Measurements from ENCODE around the gene TUBGCP2. TPM values are rescaled to one million over a fixed set of nuclear protein-coding genes. Genes with fewer than 3 reads are reported as not detected.

TUBGCP2 gene
- total and polyA plus RNA-seq, 9 of the 15 experiments (the other 6 are each of a cell fraction or from before 2014, with no cell fraction given) = 4.3 to 56.6 (median 28.4) TPM

MicroRNAs within 50 kb of the gene (microRNA counts, 767-probe panel; counts per million panel counts)
- not detected for microRNA hsa-miR-202-3p

Small RNA genes lying within 50 kb of the gene (microRNA-seq; reads per million reads assigned to microRNA genes)
- 3.1 reads per million, percentile 36 among the genes with 10 or more reads in this experiment for gene MIR202 (ENCODE audit: borderline microRNAs expressed)

Small RNA genes lying within 50 kb of the gene (small RNA-seq; reads per million reads assigned to genes)
- not detected for gene BANF1P2

Other genes starting within 250 kb of the TUBGCP2 start
Only the 7 nearest of the 15 such genes appear.
- 2.9 and 3.3 TPM in 2 replicates for gene ADAM8, start 32.0 kb downstream of the TUBGCP2 start, total RNA-seq (2014; rRNA removed)
- 0.19 and 0.25 TPM in 2 replicates for gene ADAM8, start 32.0 kb downstream of the TUBGCP2 start, total RNA-seq (2014; rRNA removed; fragmentation: Illumina TruSeq; extraction: Trizol)
- 1.0 TPM in 2 replicates for gene ADAM8, start 32.0 kb downstream of the TUBGCP2 start, total RNA-seq (2015; rRNA removed; fragmentation: Illumina TruSeq; extraction: Trizol)
- gene ADAM8, start 32.0 kb downstream of the TUBGCP2 start, total RNA-seq (2021) = 6.1 and 7.0 TPM in 2 replicates
- 1.5 and 5.8 TPM in 2 replicates for gene ADAM8, start 32.0 kb downstream of the TUBGCP2 start, polyA plus RNA-seq (2011; rRNA removed)
- gene ADAM8, start 32.0 kb downstream of the TUBGCP2 start, polyA plus RNA-seq (2014; fragmentation: Illumina TruSeq; extraction: Trizol) = 1.1 and 3.4 TPM in 2 replicates
- gene ADAM8, start 32.0 kb downstream of the TUBGCP2 start, polyA plus RNA-seq (2014; fragmentation: Nextera tagmentation; extraction: Ambion mirVana) = under 1 TPM; 0.07 to 0.14 TPM
- 5.0 and 7.2 TPM in 2 replicates for gene ADAM8, start 32.0 kb downstream of the TUBGCP2 start, polyA plus RNA-seq (2014; rRNA removed)
- 36.3 and 44.4 TPM in 2 replicates for gene ZNF511, start within 50 bp of the TUBGCP2 start, total RNA-seq (2014; rRNA removed)
- 19.2 and 24.5 TPM in 2 replicates for gene ZNF511, start within 50 bp of the TUBGCP2 start, total RNA-seq (2014; rRNA removed; fragmentation: Illumina TruSeq; extraction: Trizol)
- gene ZNF511, start within 50 bp of the TUBGCP2 start, total RNA-seq (2015; rRNA removed; fragmentation: Illumina TruSeq; extraction: Trizol) = 46.6 and 48.8 TPM in 2 replicates
- gene ZNF511, start within 50 bp of the TUBGCP2 start, total RNA-seq (2021) = 69.3 and 72.9 TPM in 2 replicates
- 37.3 and 40.1 TPM in 2 replicates for gene ZNF511, start within 50 bp of the TUBGCP2 start, polyA plus RNA-seq (2011; rRNA removed)
- gene ZNF511, start within 50 bp of the TUBGCP2 start, polyA plus RNA-seq (2014; fragmentation: Illumina TruSeq; extraction: Trizol) = 47.2 and 51.8 TPM in 2 replicates
- 1 to 10 TPM in 1 of 2 experiments, under 1 TPM in 1; 0.61 to 3.7 TPM for gene ZNF511, start within 50 bp of the TUBGCP2 start, polyA plus RNA-seq (2014; fragmentation: Nextera tagmentation; extraction: Ambion mirVana)
- gene ZNF511, start within 50 bp of the TUBGCP2 start, polyA plus RNA-seq (2014; rRNA removed) = 57.4 TPM in 2 replicates
- 0.04 TPM in 1 of 2 replicates, not detected in the other for gene CALY, start 28.0 kb upstream of the TUBGCP2 start, total RNA-seq (2014; rRNA removed)
- gene CALY, start 28.0 kb upstream of the TUBGCP2 start, total RNA-seq (2014; rRNA removed; fragmentation: Illumina TruSeq; extraction: Trizol) = not detected in 2 replicates
- not detected in 2 replicates for gene CALY, start 28.0 kb upstream of the TUBGCP2 start, total RNA-seq (2015; rRNA removed; fragmentation: Illumina TruSeq; extraction: Trizol)
- not detected in 2 replicates for gene CALY, start 28.0 kb upstream of the TUBGCP2 start, total RNA-seq (2021)
- not detected in 2 replicates for gene CALY, start 28.0 kb upstream of the TUBGCP2 start, polyA plus RNA-seq (2011; rRNA removed)
- gene CALY, start 28.0 kb upstream of the TUBGCP2 start, polyA plus RNA-seq (2014; fragmentation: Illumina TruSeq; extraction: Trizol) = not detected in 2 replicates
- gene CALY, start 28.0 kb upstream of the TUBGCP2 start, polyA plus RNA-seq (2014; fragmentation: Nextera tagmentation; extraction: Ambion mirVana) = not detected
- gene CALY, start 28.0 kb upstream of the TUBGCP2 start, polyA plus RNA-seq (2014; rRNA removed) = not detected in 2 replicates
- gene PRAP1, start 38.5 kb upstream of the TUBGCP2 start, total RNA-seq (2014; rRNA removed) = not detected in 2 replicates
- gene PRAP1, start 38.5 kb upstream of the TUBGCP2 start, total RNA-seq (2014; rRNA removed; fragmentation: Illumina TruSeq; extraction: Trizol) = not detected in 2 replicates
- gene PRAP1, start 38.5 kb upstream of the TUBGCP2 start, total RNA-seq (2015; rRNA removed; fragmentation: Illumina TruSeq; extraction: Trizol) = not detected in 2 replicates
- gene PRAP1, start 38.5 kb upstream of the TUBGCP2 start, total RNA-seq (2021) = not detected in 2 replicates
- gene PRAP1, start 38.5 kb upstream of the TUBGCP2 start, polyA plus RNA-seq (2011; rRNA removed) = not detected in 2 replicates
- gene PRAP1, start 38.5 kb upstream of the TUBGCP2 start, polyA plus RNA-seq (2014; fragmentation: Illumina TruSeq; extraction: Trizol) = not detected in 2 replicates
- not detected for gene PRAP1, start 38.5 kb upstream of the TUBGCP2 start, polyA plus RNA-seq (2014; fragmentation: Nextera tagmentation; extraction: Ambion mirVana)
- gene PRAP1, start 38.5 kb upstream of the TUBGCP2 start, polyA plus RNA-seq (2014; rRNA removed) = 0.16 TPM in 1 of 2 replicates, not detected in the other
- gene FUOM, start 49.1 kb upstream of the TUBGCP2 start, total RNA-seq (2014; rRNA removed) = 89.7 and 91.1 TPM in 2 replicates
- 8.6 and 14.0 TPM in 2 replicates for gene FUOM, start 49.1 kb upstream of the TUBGCP2 start, total RNA-seq (2014; rRNA removed; fragmentation: Illumina TruSeq; extraction: Trizol)
- 26.7 and 27.0 TPM in 2 replicates for gene FUOM, start 49.1 kb upstream of the TUBGCP2 start, total RNA-seq (2015; rRNA removed; fragmentation: Illumina TruSeq; extraction: Trizol)
- 47.8 and 61.2 TPM in 2 replicates for gene FUOM, start 49.1 kb upstream of the TUBGCP2 start, total RNA-seq (2021)
- 27.4 and 31.3 TPM in 2 replicates for gene FUOM, start 49.1 kb upstream of the TUBGCP2 start, polyA plus RNA-seq (2011; rRNA removed)
- gene FUOM, start 49.1 kb upstream of the TUBGCP2 start, polyA plus RNA-seq (2014; fragmentation: Illumina TruSeq; extraction: Trizol) = 20.4 and 34.6 TPM in 2 replicates
- 10 to 100 TPM in 1 of 2 experiments, 1 to 10 TPM in 1; 1.8 to 14.4 TPM for gene FUOM, start 49.1 kb upstream of the TUBGCP2 start, polyA plus RNA-seq (2014; fragmentation: Nextera tagmentation; extraction: Ambion mirVana)
- 96.1 and 108 TPM in 2 replicates for gene FUOM, start 49.1 kb upstream of the TUBGCP2 start, polyA plus RNA-seq (2014; rRNA removed)
- 69.5 and 74.3 TPM in 2 replicates for gene ECHS1, start 64.5 kb upstream of the TUBGCP2 start, total RNA-seq (2014; rRNA removed)
- 43.1 and 46.5 TPM in 2 replicates for gene ECHS1, start 64.5 kb upstream of the TUBGCP2 start, total RNA-seq (2014; rRNA removed; fragmentation: Illumina TruSeq; extraction: Trizol)
- gene ECHS1, start 64.5 kb upstream of the TUBGCP2 start, total RNA-seq (2015; rRNA removed; fragmentation: Illumina TruSeq; extraction: Trizol) = 48.4 and 49.3 TPM in 2 replicates
- gene ECHS1, start 64.5 kb upstream of the TUBGCP2 start, total RNA-seq (2021) = 85.3 and 89.5 TPM in 2 replicates
- gene ECHS1, start 64.5 kb upstream of the TUBGCP2 start, polyA plus RNA-seq (2011; rRNA removed) = 16.6 and 23.5 TPM in 2 replicates
- gene ECHS1, start 64.5 kb upstream of the TUBGCP2 start, polyA plus RNA-seq (2014; fragmentation: Illumina TruSeq; extraction: Trizol) = 67.1 and 68.1 TPM in 2 replicates
- gene ECHS1, start 64.5 kb upstream of the TUBGCP2 start, polyA plus RNA-seq (2014; fragmentation: Nextera tagmentation; extraction: Ambion mirVana) = 100 to 1,000 TPM in 1 of 2 experiments, 10 to 100 TPM in 1; 98.8 to 100 TPM
- gene ECHS1, start 64.5 kb upstream of the TUBGCP2 start, polyA plus RNA-seq (2014; rRNA removed) = 37.4 and 38.0 TPM in 2 replicates
- 4.9 and 8.7 TPM in 2 replicates for gene PAOX, start 70.4 kb upstream of the TUBGCP2 start, total RNA-seq (2014; rRNA removed)
- 1.1 and 1.6 TPM in 2 replicates for gene PAOX, start 70.4 kb upstream of the TUBGCP2 start, total RNA-seq (2014; rRNA removed; fragmentation: Illumina TruSeq; extraction: Trizol)
- gene PAOX, start 70.4 kb upstream of the TUBGCP2 start, total RNA-seq (2015; rRNA removed; fragmentation: Illumina TruSeq; extraction: Trizol) = 2.6 and 2.8 TPM in 2 replicates
- 6.0 and 6.4 TPM in 2 replicates for gene PAOX, start 70.4 kb upstream of the TUBGCP2 start, total RNA-seq (2021)
- gene PAOX, start 70.4 kb upstream of the TUBGCP2 start, polyA plus RNA-seq (2011; rRNA removed) = 4.2 and 4.3 TPM in 2 replicates
- gene PAOX, start 70.4 kb upstream of the TUBGCP2 start, polyA plus RNA-seq (2014; fragmentation: Illumina TruSeq; extraction: Trizol) = 1.4 and 2.0 TPM in 2 replicates
- 1 to 10 TPM in 1 of 2 experiments, under 1 TPM in 1; 0.80 to 1.7 TPM for gene PAOX, start 70.4 kb upstream of the TUBGCP2 start, polyA plus RNA-seq (2014; fragmentation: Nextera tagmentation; extraction: Ambion mirVana)
- gene PAOX, start 70.4 kb upstream of the TUBGCP2 start, polyA plus RNA-seq (2014; rRNA removed) = 5.1 and 5.4 TPM in 2 replicates